Esophagus squamous epithelium (tissue), 4 donors: ENCODE data around the gene KATNAL1.

Experiments
- POLR2A ChIP-seq, 4 donors: fragments of 450-650 bp; IDR thresholded peaks; one replicate each; pipeline ENCODE4 v1.6.1; 2017; ENCODE audit warnings: antibody characterized with exemption in 4 of 4, mild to moderate bottlenecking in 4 of 4, moderate library complexity in 3 of 4
- TF ChIP-seq, protein P1 (sequence below), 6 experiments: fragments of 450-650 bp in 4 of 6; fragments of 200-600 bp in 2 of 6; sonication (generic) in 2 of 6; IDR thresholded peaks; one replicate each; pipeline ENCODE4 v1.5.1; 2016 to 2019; ENCODE audit warnings: antibody characterized with exemption in 6 of 6, mild to moderate bottlenecking in 4 of 6, moderate library complexity in 4 of 6

DNA sequence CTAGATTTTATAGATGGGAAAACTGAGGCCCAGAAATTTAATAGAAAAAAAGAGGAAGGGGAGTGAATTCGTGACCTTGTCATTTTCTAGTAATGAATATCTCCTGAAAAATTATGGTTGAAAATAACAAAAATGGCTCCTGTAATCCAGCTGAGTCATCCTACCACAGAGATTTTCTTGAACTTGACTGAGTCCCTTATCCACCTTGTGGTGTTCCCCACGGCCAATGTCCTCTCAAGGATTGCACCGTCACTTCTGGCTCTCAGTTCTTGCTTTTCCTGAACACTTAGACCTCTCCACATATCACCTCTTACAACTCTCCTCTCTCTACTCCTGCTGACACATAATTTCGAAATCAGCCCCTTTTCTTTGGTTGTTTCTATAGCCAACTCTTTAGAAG is 1.2 kb upstream of the KATNAL1 start:
- TF ChIP-seq POLR2A (IDR thresholded peaks at IDR 0.05): no peak
- TF ChIP-seq, protein P1, sequence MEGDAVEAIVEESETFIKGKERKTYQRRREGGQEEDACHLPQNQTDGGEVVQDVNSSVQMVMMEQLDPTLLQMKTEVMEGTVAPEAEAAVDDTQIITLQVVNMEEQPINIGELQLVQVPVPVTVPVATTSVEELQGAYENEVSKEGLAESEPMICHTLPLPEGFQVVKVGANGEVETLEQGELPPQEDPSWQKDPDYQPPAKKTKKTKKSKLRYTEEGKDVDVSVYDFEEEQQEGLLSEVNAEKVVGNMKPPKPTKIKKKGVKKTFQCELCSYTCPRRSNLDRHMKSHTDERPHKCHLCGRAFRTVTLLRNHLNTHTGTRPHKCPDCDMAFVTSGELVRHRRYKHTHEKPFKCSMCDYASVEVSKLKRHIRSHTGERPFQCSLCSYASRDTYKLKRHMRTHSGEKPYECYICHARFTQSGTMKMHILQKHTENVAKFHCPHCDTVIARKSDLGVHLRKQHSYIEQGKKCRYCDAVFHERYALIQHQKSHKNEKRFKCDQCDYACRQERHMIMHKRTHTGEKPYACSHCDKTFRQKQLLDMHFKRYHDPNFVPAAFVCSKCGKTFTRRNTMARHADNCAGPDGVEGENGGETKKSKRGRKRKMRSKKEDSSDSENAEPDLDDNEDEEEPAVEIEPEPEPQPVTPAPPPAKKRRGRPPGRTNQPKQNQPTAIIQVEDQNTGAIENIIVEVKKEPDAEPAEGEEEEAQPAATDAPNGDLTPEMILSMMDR (IDR thresholded peaks at IDR 0.05): no peak
